K562 (cell line): Measurements from ENCODE around the gene TRAPPC4. TPM values are rescaled to one million over a fixed set of nuclear protein-coding genes. Genes with fewer than 3 reads are reported as not detected.

Source experiments
- ASH1L ChIP-seq: fragments of 450-650 bp; IDR thresholded peaks from 2 replicates; pipeline ENCODE4 v1.6.1; 2018; ENCODE audit warnings: borderline replicate concordance, mild to moderate bottlenecking, low read depth; ENCODE audit not compliant: partially characterized antibody
- BRCA1 ChIP-seq, 2 experiments: fragments of 450-650 bp in 1 of 2; sonication (generic) in 1 of 2; formaldehyde crosslinking in 1 of 2; IDR thresholded peaks; 2 replicates each; pipeline versions ENCODE4 v1.5.0 to v1.6.1; 2017 to 2020; ENCODE audit warnings: mild to moderate bottlenecking in 1 of 2, missing genetic modification reagents in 1 of 2
- BRD4 ChIP-seq: fragments of 200-600 bp; sonication (generic); IDR thresholded peaks from 2 replicates; pipeline ENCODE4 v1.6.1; 2017; ENCODE audit warnings: inconsistent platforms
- CAMTA2 ChIP-seq: fragments of 250-450 bp; sonication (Bioruptor Pico); conservative IDR thresholded peaks from 2 replicates; pipeline ENCODE4 v1.5.1; 2022
- CTBP1 ChIP-seq: fragments of 450-650 bp; IDR thresholded peaks from 2 replicates; pipeline ENCODE4 v1.6.1; 2016; ENCODE audit warnings: borderline replicate concordance
- FOXK1 ChIP-seq: sonication (generic); formaldehyde crosslinking; IDR thresholded peaks from 2 replicates; pipeline ENCODE4 v1.8.0; 2022; ENCODE audit warnings: missing genetic modification reagents, mild to moderate bottlenecking, borderline replicate concordance
- MAFK ChIP-seq: IDR thresholded peaks from 2 replicates; pipeline ENCODE4 v1.6.1; 2011; ENCODE audit warnings: low read length, improper control_type of control experiment
- NR2C2 ChIP-seq, 2 experiments: fragments of 200-800 bp in 1 of 2; sonication (Bioruptor generic) in 1 of 2; sonication (generic) in 1 of 2; formaldehyde crosslinking in 1 of 2; IDR thresholded peaks; 2 replicates each; pipeline versions ENCODE4 v1.6.1 to v1.8.0; 2016 to 2022; ENCODE audit warnings: mild to moderate bottlenecking in 1 of 2, missing compliant biosample characterization in 1 of 2, missing genetic modification characterization in 1 of 2, missing genetic modification reagents in 1 of 2
- PHF20 ChIP-seq: fragments of 450-650 bp; IDR thresholded peaks from 2 replicates; pipeline ENCODE4 v1.6.1; 2018; ENCODE audit not compliant: partially characterized antibody
- PHF21A ChIP-seq: fragments of 450-650 bp; IDR thresholded peaks from 2 replicates; pipeline ENCODE4 v1.6.1; 2017; ENCODE audit warnings: low read depth, borderline replicate concordance
- POLR3A ChIP-seq: IDR thresholded peaks from 2 replicates; pipeline ENCODE4 v1.6.1; 2011; ENCODE audit warnings: borderline replicate concordance, mild to moderate bottlenecking, moderate library complexity; ENCODE audit not compliant: insufficient read length, insufficient read depth; ENCODE audit errors: extremely low read depth
- RFX7 ChIP-seq: fragments of 250-450 bp; sonication (Bioruptor Pico); IDR thresholded peaks from 2 replicates; pipeline ENCODE4 v1.5.1; 2021; ENCODE audit warnings: mild to moderate bottlenecking
- SOX6 ChIP-seq: fragments of 450-650 bp; IDR thresholded peaks from 2 replicates; pipeline ENCODE4 v1.6.1; 2014; ENCODE audit warnings: mild to moderate bottlenecking
- SRSF9 ChIP-seq: fragments of 200-400 bp; formaldehyde crosslinking; IDR thresholded peaks from 2 replicates; pipeline ENCODE4 v1.6.1; 2017; ENCODE audit warnings: low read depth, low read length, borderline replicate concordance
- TCF3 ChIP-seq: sonication (generic); formaldehyde crosslinking; IDR thresholded peaks from 2 replicates; pipeline ENCODE4 v1.4.0; 2020; ENCODE audit warnings: mild to moderate bottlenecking, missing genetic modification reagents
- ZEB2 ChIP-seq: fragments of 450-650 bp; IDR thresholded peaks from 2 replicates; pipeline ENCODE4 v1.6.1; 2016
- ZNF232 ChIP-seq: sonication (generic); formaldehyde crosslinking; IDR thresholded peaks from 2 replicates; pipeline ENCODE4 v1.8.0; 2022; ENCODE audit warnings: mild to moderate bottlenecking, missing genetic modification reagents
- ZNF3 ChIP-seq: fragments of 250-450 bp; sonication (Bioruptor Pico); IDR thresholded peaks from 2 replicates; pipeline ENCODE4 v1.5.0; 2021; ENCODE audit warnings: mild to moderate bottlenecking, moderate library complexity
- ZNF324 ChIP-seq: fragments of 250-450 bp; sonication (Bioruptor Pico); IDR thresholded peaks from 2 replicates; pipeline ENCODE4 v1.4.0; 2020; ENCODE audit warnings: mild to moderate bottlenecking
- ZNF668 ChIP-seq: fragments of 250-450 bp; sonication (Bioruptor Pico); IDR thresholded peaks from 2 replicates; pipeline ENCODE4 v1.8.0; 2022; ENCODE audit warnings: mild to moderate bottlenecking, inconsistent platforms
- polyA plus RNA-seq, 8 experiments: library from polyadenylated mRNA; depleted of rRNA in 4 of 8; stranded (reverse) in 5 of 8; unstranded in 3 of 8; fragments of >200 nt; fragmentation: Nextera tagmentation in 2 of 8; fragmentation: Illumina TruSeq in 1 of 8; extraction: Ambion mirVana in 2 of 8; extraction: Trizol in 1 of 8; gene quantifications; 2 replicates each; pipeline versions ENCODE4 v1.2.1 to v1.2.3, GENCODE V29; 2011 to 2014; ENCODE audit warnings: inconsistent platforms in 1 of 8, missing spikeins in 1 of 8
- total RNA-seq, 7 experiments: library from RNA; depleted of rRNA in 6 of 7; stranded (reverse); fragments of >200 nt in 6 of 7; fragmentation: Illumina TruSeq in 2 of 7; extraction: Trizol in 2 of 7; gene quantifications; 2 replicates each; pipeline versions ENCODE4 v1.2.1 to v1.2.3, GENCODE V29; 2011 to 2021; ENCODE audit warnings: low replicate concordance in 1 of 7
- TF ChIP-seq, protein P1 (sequence below), 2 experiments: fragments of 150-350 bp in 1 of 2; IDR thresholded peaks; 2 replicates each; pipeline ENCODE4 v1.6.1; 2012 to 2016; ENCODE audit warnings: low read depth in 2 of 2, low read length in 2 of 2, mild to moderate bottlenecking in 1 of 2, moderate library complexity in 1 of 2
- TF ChIP-seq, protein P2 (sequence below): fragments of 450-650 bp; IDR thresholded peaks from 2 replicates; pipeline ENCODE4 v1.6.1; 2016; ENCODE audit warnings: low read depth, mild to moderate bottlenecking, moderate library complexity
- TF ChIP-seq, protein P3 (sequence below), 2 experiments: fragments of 200-800 bp in 1 of 2; sonication (Bioruptor generic) in 1 of 2; sonication (generic) in 1 of 2; formaldehyde crosslinking in 1 of 2; IDR thresholded peaks in 1 of 2; conservative IDR thresholded peaks in 1 of 2; 2 replicates each; pipeline versions ENCODE4 v1.5.0 to v1.6.1; 2016 to 2020; ENCODE audit warnings: missing compliant biosample characterization in 1 of 2, missing genetic modification characterization in 1 of 2, missing genetic modification reagents in 1 of 2

Gene TRAPPC4
- total and polyA plus RNA-seq, 9 of the 15 experiments (the other 6 are each of a cell fraction or from before 2014, with no cell fraction given) = 121 to 524 (median 142) TPM

DNA sequence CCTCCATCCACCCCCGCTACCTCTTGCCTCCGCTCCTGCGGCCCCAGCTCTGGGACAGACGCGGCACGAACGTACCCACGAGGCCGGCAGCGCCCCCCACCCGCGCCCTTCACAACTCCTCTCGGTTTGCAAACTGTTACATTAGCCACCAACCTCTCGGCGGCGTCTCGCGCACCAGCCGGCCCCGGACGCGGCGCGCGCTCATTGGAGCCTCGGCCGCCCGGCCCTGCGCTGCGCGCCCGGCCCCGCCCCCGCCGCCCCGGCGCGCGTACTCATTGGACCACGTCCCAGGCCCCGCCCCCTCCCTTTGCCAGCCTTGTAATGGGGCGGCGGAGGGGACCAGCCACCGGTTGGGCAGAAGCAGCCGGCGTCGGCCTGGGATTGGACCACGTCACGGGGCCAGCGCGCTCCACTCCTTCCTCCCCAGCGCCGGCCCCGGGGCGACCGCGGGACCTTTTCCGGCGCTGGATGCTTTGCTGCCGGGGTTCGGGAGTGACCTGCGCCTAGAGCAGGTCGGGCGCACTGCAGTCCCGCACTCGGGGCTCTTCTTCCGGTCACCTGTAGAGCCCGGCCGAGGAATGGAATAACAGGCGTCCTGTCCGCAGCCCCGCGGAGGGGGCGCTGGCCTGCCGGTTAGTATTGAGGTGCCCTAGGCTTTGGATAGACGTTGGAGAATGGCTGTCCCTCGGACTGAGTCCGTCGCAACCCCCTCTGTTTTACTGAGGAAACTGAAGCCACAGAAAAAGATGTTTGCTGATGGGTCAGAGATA, 38.6 kb downstream of the TRAPPC4 start, which contains the start of gene HYOU1 (continued):
- TF ChIP-seq TCF3 (CRISPR knock-in tag) (0 out of 2 replicates have a peak, but pooled peaks have one; percentile 16), FOXK1 (CRISPR knock-in tag) (no peak), ZNF3 (CRISPR knock-in tag) (no peak), ZNF668 (no peak), NR2C2 (CRISPR knock-in tag; IDR thresholded peaks at IDR 0.05) (no peak), NR2C2 (tag; IDR thresholded peaks at IDR 0.05) (peak; percentile 95), PHF20 (peak; percentile 25), SOX6 (peak; percentile 27; the same call in 1 of the 2 replicates), BRCA1 (IDR thresholded peaks at IDR 0.05) (no peak), BRCA1 (CRISPR knock-in tag; IDR thresholded peaks at IDR 0.05) (no peak), CAMTA2 (CRISPR knock-in tag) (no peak), PHF21A (no peak), ASH1L (no peak), ZEB2 (peak; percentile 90), BRD4 (peak; percentile 48; the same call in 1 of the 2 replicates), ZNF324 (CRISPR knock-in tag) (no peak), RFX7 (no peak), ZNF232 (CRISPR knock-in tag) (no peak), POLR3A (no peak), SRSF9 (no peak), MAFK (no peak), CTBP1 (peak; percentile 93)
- TF ChIP-seq, protein P1, sequence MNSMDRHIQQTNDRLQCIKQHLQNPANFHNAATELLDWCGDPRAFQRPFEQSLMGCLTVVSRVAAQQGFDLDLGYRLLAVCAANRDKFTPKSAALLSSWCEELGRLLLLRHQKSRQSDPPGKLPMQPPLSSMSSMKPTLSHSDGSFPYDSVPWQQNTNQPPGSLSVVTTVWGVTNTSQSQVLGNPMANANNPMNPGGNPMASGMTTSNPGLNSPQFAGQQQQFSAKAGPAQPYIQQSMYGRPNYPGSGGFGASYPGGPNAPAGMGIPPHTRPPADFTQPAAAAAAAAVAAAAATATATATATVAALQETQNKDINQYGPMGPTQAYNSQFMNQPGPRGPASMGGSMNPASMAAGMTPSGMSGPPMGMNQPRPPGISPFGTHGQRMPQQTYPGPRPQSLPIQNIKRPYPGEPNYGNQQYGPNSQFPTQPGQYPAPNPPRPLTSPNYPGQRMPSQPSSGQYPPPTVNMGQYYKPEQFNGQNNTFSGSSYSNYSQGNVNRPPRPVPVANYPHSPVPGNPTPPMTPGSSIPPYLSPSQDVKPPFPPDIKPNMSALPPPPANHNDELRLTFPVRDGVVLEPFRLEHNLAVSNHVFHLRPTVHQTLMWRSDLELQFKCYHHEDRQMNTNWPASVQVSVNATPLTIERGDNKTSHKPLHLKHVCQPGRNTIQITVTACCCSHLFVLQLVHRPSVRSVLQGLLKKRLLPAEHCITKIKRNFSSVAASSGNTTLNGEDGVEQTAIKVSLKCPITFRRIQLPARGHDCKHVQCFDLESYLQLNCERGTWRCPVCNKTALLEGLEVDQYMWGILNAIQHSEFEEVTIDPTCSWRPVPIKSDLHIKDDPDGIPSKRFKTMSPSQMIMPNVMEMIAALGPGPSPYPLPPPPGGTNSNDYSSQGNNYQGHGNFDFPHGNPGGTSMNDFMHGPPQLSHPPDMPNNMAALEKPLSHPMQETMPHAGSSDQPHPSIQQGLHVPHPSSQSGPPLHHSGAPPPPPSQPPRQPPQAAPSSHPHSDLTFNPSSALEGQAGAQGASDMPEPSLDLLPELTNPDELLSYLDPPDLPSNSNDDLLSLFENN (IDR thresholded peaks at IDR 0.05; ENCODE audit: low read depth in 2 of 2, low read length in 2 of 2) = peak in 1 of 2 experiments; percentile 34; a peak in 1 of 4 replicates
- TF ChIP-seq, protein P2, sequence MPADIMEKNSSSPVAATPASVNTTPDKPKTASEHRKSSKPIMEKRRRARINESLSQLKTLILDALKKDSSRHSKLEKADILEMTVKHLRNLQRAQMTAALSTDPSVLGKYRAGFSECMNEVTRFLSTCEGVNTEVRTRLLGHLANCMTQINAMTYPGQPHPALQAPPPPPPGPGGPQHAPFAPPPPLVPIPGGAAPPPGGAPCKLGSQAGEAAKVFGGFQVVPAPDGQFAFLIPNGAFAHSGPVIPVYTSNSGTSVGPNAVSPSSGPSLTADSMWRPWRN = no peak
- TF ChIP-seq, protein P3, sequence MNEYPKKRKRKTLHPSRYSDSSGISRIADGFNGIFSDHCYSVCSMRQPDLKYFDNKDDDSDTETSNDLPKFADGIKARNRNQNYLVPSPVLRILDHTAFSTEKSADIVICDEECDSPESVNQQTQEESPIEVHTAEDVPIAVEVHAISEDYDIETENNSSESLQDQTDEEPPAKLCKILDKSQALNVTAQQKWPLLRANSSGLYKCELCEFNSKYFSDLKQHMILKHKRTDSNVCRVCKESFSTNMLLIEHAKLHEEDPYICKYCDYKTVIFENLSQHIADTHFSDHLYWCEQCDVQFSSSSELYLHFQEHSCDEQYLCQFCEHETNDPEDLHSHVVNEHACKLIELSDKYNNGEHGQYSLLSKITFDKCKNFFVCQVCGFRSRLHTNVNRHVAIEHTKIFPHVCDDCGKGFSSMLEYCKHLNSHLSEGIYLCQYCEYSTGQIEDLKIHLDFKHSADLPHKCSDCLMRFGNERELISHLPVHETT (CRISPR knock-in tag; conservative IDR thresholded peaks at IDR 0.05 in 1 of 2, IDR thresholded peaks at IDR 0.05 in 1 of 2) = peak in 1 of 2 experiments; percentile 90; a peak in 2 of 4 replicates
